Fibroblast of skin of back (primary cell): ENCODE results near the gene CASZ1.

Source experiments
- DNase-seq: peaks from one replicate; pipeline ENCODE4 v3.0.0-alpha.2; 2013

Gene CASZ1

DNA sequence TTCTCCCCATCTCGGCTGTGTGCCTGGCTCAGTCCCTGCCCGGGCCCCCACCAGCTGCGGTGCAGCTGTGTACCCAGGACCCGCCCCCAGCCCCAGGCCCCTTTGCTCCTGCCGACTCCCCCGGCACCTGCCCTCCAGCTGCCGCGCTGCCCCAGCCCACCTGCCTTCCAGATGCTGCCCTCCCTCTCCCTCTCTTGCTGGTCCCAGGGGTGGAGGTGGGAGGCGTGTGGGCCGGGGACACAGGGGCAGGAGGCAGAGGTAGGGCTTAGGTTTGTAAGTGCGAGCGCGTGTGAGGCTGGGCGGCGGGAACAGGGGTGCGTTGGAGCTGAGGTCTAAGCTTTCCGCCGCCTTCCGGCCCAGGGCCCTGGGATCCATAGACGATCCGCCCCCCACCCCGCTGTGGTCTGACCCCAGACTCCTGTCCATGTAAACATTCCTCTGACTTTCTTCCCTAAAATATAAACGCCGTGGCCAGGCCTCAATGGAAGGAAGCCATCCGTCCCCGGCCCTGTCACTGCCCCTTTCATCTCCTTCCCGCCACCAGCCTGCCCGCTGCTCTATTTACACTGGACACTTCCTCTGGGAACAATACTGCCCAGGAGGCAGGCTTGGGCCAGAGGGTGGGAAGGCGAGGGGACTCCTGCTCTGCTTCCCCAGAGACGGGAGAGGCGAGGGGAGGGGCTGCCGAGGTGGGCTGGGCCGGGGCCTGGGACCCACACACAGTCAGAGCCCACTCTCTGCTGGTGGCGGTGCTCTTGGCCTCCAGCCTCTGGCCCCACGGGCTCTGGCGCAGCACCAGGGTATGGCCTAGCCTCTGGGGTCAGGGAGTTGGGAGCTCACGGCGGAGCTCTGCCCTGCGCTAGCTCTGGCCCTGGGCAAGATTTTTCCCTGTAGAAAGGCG is 128.3 kb downstream of the CASZ1 start:
- no peak for DNase-seq

DNA sequence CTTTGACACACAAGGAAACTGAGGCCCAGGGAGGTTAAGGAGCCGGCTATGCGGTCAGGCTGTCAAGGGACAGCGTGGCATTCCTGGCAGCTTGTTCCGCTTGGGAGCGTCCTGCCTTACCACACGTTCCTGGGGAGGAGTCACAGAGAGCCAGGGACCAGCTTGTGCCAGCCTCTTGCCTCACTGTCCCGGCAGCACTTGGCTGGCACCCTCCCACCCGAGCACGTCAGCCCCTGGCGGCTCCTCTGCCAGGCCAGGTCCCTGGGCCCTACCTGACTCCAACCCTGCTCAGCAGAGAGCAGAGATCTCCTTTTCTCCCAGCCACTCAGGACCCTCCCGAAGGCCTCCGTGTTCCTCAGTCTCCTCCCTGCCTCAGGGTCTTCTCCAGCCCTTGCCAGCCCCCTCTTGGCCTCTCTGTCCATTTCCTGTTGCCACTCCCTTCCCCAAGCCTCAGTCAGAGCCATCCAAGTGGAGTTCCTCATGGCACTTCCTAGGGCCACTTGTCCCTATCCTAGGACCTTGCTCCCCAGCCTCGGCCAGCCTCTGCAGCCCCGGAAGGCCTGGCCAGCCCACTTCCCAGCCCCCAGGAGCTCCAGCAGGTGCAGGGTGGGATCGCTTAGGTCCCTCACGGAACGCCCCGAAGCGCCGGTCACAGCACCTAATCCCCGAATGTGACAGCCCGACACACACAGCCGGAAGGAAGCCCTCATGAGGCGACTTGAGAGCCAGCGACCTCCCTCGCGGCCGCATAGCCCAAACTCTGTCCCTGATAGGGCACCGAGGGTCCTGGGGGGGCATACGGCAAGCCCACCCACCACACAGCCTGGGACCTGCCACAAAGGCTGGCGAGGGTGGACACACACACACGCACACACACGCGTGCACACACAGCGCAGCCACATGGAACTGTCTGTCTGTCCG is 130.3 kb downstream of the CASZ1 start:
- DNase-seq, result no peak

DNA sequence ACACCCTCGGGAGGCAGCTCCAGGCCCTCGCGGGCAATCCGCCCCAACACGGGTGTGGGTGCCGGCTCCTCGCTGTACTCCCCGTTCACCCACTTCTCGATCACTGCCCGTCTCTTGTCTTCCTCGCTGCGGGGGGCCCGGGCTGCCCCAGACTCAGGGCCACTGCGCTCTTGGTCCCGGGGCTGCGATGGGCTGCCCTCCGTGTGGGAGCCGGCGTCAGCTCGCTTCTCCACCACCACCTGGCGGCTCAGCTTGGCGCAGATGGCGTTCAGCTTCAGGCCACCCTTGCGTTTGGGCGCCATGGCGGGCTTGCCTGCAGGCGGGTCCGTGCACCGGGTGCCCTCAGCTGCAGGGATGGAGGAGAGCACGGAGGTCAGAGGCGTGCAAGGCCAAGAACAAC is 131.2 kb downstream of the CASZ1 start:
- DNase-seq, result no peak

DNA sequence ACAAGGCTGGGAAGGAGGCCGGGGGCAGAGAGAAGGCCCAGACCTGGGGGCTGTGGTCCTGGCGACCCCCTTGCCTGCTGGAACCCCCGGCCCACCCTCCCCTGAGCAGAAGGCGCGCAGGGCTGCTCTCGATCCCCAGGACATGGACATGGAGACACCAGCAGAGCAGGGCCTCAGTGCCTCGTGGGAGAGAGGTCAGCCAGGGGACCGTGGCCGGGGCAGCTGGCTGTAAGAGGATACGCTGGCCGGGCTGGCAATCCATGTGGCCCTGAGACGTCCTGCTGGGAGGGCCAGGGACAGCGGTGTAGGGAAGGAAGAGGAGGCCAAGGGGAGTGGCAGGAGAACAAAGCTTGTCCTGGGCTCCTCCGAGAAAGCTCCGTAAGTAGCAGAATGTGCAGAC is 132.2 kb downstream of the CASZ1 start:
- no peak for DNase-seq

DNA sequence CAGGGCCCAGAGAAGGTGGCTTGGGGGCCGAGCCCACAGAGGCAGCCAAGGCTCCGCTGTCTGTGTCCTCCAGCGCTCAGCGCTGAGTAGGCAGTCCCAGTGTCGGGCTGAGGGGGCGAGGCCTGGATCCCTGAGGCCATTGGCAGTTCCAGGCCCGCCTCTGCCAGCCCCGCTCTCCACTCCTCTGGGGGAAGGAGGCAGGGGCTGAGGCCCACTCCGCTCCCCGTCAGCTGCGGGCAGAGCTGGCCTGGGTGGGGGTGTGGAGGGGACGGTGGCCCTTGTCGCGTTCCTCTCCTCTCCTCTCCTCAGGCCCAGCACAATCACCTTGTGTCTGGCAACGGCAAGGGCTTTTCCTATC is 132.8 kb downstream of the CASZ1 start:
- peak; percentile 32 for DNase-seq

DNA sequence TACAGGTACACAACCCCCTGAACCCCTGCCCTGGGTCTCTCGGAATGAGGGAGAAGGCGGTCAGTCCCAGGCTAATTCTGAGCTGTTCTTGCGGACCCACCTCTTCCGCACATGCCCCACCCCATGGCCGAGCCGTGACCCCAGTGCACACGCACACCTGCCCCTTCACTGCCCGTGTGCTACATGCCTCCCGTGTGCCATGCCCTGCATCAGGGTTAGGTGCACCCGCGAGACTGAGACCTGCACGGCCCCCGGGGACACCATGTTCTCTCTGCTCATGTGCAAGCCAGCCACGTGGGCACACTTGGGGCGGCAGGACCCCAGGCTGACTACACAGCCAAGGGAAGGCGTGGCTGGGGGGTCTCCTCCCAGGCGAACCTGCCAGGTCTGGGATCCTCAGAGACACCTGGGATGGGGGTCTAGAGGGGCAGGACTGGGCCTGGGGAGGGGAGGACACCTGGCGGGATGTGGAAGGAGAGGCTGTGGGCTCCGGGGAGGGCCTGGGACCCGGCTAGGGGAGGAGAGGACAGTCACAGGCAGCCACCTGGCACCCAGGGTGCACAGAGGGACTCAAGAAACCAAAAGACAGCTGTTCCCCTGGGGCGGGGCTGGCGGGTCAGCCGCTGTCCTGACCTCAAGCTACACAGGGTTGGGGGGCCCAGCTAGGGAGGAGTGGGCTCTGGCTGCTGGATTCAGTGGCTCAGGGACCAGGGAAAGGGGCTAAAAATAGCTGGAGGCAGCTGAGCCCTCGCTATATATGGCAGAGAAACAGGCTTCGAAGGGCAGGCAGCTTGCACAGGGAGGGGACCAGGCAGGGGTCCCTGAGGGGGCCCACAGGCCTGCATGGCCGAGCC is 133.4 kb downstream of the CASZ1 start:
- no peak for DNase-seq

DNA sequence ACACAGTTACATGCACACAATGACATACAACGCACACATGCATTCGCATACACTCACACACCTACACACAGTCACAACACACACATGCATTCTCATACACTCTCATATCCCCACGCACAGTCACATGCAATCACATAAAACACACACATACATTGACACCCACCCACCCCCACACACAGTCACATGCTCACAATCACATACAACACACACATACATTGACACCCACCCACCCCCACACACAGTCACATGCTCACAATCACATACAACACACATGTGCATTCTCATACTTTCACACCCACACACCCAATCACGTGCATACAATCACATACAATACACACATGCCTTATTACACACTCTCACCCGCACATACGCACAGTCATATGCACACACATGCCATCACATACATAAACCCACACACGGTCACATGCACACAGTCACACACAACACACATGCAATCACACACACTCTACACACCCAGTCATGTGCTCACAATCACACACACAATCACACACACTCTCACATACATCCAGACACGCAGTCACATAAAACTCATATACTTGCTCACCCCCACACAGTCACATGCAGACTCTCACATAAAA is 134.3 kb downstream of the CASZ1 start:
- DNase-seq, result no peak

DNA sequence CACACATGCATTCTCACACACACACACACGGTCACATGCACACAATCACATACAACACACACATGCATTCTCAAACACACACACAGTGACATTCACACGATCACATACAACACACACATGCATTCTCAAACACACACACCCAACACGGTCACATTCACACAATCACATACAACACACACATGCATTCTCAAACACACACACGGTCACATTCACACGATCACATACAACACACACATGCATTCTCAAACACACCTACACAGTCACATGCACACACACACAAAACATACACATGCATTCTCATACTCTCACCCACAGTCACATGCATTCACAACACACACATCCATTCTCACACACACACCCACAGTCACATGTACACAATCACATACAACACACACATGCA is 135.0 kb downstream of the CASZ1 start:
- no peak for DNase-seq

DNA sequence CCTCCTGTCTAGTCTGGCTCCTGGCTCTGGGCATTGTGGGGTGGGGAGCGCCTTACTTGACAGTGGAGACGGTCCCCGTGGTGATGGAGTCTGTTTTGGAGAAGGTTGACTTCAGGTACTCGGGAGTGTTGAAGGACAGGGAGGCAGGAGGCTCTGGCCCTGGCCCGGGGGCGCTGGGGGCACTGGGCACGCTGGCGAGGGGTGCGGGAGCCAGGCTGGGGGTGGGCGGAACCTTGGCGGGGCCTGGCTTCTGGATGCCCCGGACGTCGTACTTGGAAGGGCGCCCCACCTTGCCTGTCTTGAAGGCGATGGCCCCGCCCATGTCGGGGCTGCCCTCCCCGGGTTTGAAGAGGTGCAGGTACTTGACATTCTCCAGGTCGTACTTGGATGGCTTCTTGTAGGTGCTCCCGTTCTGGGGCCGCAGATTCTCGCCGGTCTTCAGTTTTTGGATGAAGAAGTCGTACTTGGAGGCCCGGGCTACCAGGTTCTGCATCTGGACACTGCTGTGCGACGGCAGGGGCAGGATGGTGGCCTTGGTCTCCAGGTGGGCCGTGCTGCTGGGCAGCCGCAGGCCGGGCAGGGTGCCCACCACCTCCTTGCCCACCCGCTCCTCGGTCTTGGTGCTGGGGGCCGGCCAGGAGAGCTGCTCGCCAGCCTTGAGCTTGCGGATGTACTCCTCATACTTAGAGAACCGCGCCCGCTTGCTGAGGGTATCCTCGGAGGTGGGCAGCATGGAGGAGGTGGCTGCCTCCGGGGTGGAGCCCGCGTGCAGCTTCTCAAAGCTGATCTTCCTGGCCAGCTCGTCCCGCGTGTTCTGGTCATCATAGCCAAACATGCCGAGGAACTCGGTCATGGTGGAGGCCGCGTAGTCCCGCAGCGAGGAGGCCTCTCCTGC is 136.6 kb downstream of the CASZ1 start:
- DNase-seq, result no peak

DNA sequence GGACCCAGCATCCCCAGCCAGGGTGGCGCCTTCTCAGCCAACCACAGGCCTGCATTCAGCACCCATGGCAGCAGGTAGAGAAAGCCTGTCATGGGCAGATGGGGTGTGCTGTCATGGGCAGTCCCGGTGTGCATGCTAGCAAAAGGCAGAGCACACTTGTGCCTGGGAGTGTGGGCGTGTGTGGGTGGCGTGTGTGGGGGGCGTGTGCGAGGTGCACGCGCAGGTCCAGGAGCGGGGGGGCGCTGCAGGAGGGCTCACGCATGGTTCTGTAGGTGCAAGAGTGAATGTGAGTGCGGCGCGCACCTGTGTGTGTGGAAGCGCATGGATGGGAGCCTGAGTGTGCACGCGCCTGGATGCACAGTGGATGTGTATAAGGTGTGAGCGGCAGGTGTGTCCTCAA is 137.2 kb downstream of the CASZ1 start:
- no peak for DNase-seq

DNA sequence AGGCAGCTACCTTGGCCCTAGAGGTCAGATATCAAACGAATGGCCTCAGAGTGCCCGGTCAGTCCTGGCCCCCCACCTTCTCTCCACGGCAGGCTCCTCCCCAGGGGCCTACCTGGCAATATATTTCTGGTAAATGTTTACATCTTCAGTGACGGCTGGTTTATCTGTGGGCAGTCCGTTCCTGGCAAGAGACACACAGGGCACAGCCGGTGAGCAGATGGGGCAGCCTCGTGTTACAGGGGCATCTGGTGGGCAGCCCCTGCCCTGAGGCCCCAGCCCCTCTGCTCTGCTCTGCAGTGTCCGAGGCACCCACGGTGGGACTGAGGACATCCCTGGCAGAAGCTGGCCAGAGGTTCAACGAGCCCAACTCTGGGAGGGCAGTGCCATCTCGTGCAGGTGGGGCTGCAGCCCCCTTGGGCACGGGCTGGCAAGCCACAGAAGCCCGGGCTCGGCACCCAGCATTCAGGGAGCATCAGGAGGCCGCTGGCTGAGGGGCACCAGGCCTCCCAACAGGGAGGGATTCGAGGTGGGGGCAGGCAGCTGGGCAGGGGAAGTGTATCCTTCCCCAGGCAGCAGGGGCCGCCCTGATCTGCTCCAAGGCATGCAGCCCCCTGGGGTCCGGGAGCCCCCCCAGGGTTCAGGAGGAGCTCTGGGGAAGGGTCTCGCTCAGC is 137.9 kb downstream of the CASZ1 start:
- DNase-seq, result no peak

DNA sequence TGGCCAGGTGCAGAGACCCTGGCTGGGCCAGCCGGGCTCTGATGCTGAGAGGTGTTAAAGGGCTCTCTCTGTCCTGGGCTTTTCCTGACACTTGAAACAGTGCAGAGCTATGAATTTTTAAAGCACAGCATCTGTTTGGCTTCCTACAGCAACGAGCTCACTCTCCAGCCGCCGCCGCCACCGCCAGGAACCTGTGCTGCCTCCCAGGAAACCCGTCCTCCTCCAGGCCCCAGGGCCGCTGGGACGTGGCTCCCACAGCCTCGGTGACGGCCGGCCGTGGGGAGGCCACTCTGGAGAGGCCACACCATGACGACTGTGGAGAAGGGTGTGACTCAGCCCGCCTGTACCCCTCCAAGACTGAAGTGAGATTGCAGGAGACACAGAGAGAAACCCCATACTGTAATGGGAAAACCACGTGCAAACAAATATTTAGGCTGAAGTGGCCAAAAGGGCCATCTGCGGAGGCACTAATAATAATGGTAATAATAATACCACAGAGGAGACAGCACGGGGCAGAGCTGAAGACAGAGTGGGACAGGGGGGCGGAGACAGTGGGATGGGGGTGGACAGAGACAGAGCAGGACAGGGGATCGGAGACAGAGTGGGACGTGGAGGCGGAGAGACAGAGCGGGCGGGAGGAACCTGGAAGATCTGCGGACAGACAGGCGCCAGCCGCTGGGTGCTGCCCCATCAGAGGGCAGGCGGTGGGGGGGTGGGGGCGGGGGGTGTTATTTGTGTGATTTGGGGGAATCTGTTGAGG is 139.2 kb downstream of the CASZ1 start:
- DNase-seq, result no peak

DNA sequence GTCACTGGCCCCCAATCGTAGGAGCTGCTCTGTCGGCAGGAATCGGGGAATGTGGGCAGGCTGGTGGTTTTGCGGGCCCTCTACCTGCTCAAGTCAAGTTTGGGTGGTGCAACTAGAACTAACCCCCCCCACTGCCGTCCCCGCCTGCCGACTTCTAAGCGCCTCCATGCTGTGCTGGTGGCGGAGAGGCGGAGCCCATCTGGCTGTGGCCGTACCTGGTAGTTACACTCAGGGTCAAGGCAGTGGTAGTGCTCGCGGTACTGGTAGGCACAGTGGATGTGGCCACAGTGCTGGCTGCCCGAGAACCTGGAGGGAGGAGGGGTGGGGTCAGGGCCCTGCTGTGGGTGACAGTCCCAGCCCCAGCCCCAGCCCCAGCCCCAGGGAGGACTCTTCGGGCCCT is 140.0 kb downstream of the CASZ1 start:
- DNase-seq, result no peak

DNA sequence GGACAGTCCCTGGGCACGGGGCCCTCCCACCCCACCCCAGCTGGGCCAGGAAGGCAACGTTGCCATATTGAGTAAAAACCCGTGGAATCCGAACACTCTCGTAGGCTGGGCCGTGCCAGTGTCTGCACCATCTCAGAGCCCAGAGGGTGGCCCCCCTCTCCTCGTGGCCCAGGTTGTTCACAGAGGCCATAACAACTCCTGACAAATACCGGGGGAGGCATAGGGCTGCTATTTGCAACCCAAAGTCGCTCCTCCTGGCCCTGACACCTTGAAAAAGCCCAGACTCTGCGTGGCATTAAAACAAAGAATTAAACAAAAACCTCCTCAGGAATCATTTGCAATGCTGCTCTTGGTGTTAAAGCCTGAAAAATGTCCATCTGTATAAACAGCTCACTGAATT is 141.4 kb downstream of the CASZ1 start:
- DNase-seq, result no peak

DNA sequence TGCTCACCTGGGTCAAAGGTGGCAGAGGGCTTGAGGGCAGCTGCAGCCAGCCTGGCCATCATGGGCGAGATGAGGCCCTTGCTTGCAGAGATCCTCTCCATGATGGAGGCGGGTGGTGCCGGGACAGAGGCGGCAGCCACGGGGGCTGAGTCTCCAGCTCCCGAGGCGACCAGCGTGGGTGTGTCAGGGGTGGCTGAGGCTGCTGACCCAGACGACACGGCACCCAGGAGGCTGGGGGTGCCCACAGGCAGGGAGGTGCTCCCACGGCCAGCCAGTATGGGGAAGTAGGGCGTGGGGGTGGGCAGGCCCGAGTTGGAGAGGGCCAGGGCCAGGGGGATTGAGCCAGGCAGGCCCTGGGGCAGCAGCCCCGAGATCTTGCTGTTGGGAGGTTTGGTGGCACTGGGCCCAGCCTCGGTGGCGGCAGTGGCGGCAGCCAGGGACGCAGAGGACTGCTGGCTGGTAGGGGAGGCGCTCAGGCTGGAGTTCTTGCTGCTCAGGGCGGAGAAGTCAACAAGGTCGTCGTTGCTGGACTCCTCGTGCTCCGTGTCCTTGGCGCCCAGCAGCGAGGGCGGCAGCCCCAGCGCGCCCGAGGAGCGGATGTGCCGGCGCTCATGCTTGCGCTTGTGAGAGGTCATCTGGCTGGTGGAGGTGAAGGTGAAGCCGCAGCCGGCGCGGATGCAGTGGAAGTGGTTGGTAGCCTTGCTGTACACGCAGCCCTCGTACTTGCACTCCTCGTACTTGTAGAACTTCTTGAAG is 142.9 kb downstream of the CASZ1 start:
- no peak for DNase-seq

DNA sequence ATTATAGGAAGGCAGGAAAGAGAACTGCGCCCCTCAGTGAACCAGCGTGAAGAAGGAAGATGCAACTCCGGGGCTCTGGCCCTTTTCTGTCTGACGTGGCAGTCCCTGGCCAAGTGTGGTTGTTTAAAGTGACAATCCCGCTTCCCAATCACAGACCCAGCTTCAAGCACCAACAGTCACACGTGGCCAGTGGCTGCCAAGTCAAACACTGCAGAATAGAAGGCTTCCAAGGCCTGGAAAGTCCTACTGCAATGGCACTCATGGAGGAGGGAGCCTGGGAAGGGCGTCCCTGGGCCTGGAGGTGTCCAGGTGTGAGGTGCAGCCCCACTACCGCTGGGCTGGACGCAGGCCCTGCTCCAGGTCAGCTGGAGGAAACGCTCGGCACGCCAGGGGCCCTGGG is 143.8 kb downstream of the CASZ1 start:
- DNase-seq, result no peak

DNA sequence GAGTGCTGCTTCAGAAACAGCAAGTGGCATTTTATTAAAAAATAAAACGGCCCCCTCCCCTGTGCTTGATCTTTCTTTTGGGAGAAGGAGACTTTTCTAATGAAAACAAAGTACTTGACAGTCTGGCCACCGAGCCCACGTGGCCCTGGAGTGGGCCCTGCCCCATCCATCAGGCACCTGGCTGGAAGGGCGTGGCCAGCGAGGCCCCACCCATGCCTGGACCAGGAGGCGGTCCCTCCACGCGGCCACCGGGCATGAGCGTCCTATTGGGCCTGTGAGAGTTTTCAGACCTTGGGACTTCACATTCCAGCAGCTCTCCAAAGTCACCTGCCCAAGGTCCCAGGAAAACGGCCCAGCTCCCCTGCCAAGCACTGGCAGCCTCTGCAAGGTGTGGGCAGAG is 144.7 kb downstream of the CASZ1 start:
- DNase-seq, result no peak

DNA sequence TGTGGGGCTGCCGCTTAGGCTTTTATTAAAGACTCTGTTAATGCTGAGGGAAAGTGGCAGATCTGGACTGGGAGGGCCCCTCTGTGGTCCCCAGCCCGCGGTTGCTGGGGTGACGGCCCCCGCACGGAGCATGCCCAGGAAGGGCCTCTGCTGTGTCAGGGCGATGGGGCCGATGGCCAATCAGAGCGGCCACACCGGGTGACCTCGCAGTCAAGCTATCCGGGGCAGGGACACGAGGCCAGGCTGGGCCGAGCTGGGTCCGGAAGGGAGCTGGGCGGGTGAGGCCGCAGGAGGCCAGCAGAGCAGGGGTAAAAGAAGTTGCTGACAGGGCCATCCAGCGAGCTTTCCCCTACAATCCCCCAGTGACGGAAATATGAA is 145.1 kb downstream of the CASZ1 start:
- peak; percentile 44 for DNase-seq
